Mesenteric fat pad (tissue), 1 donor: ENCODE data around the gene MRPS31. TPM values are rescaled to one million over a fixed set of nuclear protein-coding genes. Genes with fewer than 3 reads are reported as not detected.
"Not testable (repeated sequence)": the region's sequence is repeated elsewhere in the genome, so short reads cannot be mapped to it uniquely, and the experiment has no call there.

ENCODE experiments used
- DNase-seq: peaks from one replicate; pipeline ENCODE4 v3.0.0-alpha.2; 2020; ENCODE audit warnings: low spot score
- total RNA-seq: library from RNA; stranded (reverse); fragmentation: NEBNext Ultra II Directional; extraction: Animal tissue kit (Norgen Biotek cat#: 25700); gene quantifications from one replicate; pipeline ENCODE4 v1.2.1, GENCODE V29; 2021
- donor health status: DM: yes; HTN: yes; CAD: no.

The MRPS31 gene
- total RNA-seq, 1 donor from 2014 or later: 16.3 TPM

- DNase-seq: no peak
These were observed 6.2 kb downstream of the MRPS31 start for GRCh38 chr13:40764587-40765403.

DNA sequence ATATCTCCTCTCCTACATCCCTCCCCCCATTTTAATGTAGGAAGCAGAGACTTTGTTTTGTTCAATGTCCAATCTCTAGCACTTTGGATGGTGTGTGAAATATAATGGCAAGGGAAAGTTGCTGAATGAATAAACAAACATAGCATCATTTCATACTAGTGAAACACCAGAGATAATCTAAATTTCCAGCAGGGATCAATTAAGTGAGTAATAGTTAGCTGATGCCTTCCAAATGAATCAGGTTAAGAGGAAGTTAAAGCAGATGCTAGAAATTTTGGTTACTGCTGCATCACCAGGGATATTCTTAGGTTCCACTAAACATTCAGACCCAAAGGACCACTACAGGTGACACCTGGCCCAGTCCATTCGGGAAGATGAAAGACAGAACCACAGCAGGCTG lies 8.1 kb downstream of the MRPS31 start:
- DNase-seq: no peak

- DNase-seq: no peak
These were observed 12.2 kb downstream of the MRPS31 start for GRCh38 chr13:40758811-40759210.

- no peak for DNase-seq
These were observed 14.9 kb downstream of the MRPS31 start for GRCh38 chr13:40756042-40756441.

GRCh38 chr13:40755082-40755700 lies 15.8 kb downstream of the MRPS31 start:
- no peak for DNase-seq

- no peak for DNase-seq
These were observed 21.7 kb downstream of the MRPS31 start for GRCh38 chr13:40749327-40749726.

- not testable (repeated sequence) for DNase-seq
These were observed 35.8 kb downstream of the MRPS31 start for GRCh38 chr13:40735232-40735548.

GRCh38 chr13:40734536-40735231 lies 36.3 kb downstream of the MRPS31 start:
- not testable (repeated sequence) for DNase-seq

DNA sequence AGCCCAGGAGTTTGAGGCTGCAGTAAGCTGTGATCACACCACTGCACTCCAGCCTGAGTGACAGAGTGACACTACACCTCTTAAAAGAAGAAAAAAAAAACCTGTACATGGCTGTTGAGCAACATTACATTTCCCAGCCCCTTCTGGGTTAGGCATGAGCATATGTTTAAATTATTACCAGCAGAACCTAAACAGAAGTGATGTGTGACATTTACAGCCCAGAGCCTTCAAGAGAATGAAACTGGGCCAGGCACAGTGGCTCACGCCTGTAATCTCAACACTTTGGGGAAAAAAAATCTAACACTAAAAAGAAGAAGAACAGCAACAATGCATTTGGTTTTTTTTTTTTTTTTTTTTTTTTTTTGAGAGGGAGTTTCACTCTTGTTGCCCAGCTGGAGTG lies 38.3 kb downstream of the MRPS31 start:
- no peak for DNase-seq

- DNase-seq: no peak
These were observed 42.4 kb downstream of the MRPS31 start for GRCh38 chr13:40728595-40728994.

DNA sequence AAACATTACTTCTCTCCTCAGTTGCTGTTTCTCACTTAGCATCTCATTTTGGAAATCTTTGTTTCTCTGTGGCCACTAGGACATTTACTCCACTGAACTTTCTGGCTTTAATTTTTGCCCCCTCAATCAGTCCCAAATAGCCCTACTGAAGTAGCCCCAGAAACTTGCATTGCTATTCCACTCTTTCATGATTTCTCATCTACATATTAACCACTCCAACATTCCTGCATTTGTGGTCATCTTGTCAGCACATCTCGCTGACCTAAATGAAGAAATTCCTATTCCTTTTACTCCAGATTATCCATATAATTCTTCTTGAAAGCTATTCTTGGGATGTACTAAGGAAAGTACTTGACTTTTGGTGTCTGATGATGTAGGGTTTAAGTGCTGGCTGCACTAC lies 56.6 kb downstream of the MRPS31 start:
- DNase-seq: not testable (repeated sequence)

GRCh38 chr13:40706439-40706838 lies 64.6 kb downstream of the MRPS31 start:
- no peak for DNase-seq

GRCh38 chr13:40697711-40698110 lies 73.3 kb downstream of the MRPS31 start:
- no peak for DNase-seq

DNA sequence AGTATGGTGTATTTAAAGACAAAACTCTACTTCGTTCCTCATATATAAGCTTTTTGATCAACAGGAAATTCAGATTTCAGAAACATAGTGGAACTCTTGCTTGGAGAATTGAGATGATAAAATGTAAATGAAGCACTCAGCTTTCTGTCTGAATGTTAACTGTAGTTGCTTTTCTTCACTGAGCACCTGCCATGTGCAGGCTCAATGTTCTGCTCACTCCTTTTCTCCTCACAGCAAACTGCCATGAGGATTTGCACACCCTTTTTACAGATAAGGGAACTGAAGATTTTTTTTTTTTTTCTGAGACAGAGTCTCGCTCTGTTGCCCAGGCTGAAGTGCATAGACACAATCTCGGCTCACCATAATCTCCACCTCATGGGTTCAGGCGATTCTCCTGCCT lies 76.6 kb downstream of the MRPS31 start:
- no peak for DNase-seq

DNA sequence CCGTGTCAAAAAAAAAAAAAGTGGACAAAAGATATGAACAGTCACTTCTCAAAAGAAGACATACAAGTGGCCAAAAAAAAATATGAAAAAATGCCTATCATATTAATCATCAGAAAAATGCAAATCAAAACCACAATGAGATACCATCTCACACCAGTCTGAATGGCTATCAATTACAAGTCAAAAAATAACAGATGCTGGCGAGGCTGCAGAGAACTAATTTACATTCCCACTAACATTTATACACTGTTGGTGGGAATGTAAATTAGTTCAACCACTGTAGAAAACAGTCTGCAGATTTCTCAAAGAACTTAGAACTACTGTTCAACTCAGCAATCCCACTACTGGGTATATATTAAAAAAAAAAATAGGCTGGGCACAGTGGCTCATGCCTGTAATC lies 78.0 kb downstream of the MRPS31 start:
- DNase-seq: no peak

DNA sequence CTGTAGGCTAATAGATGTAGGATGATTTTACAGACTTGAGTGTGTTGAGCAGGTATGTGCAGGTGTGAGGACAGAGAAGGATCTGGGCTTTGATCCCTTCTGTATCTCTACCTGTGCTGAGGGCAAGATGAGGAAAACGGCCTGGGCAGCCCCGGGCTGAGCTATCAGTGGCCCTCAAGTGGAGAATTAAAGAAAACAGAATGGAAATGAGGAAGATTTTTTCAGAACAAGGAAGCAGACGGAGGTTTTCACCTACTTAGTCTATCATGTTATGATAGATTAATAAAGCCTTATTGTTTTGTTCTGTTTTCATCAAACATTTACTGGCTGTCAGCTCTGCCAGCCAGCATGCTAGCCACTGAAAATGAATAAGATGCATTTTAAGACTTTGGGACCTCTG lies 82.2 kb downstream of the MRPS31 start:
- no peak for DNase-seq

GRCh38 chr13:40682449-40683240 lies 88.3 kb downstream of the MRPS31 start:
- DNase-seq: no peak

GRCh38 chr13:40681341-40682146 lies 89.4 kb downstream of the MRPS31 start:
- DNase-seq: no peak

DNA sequence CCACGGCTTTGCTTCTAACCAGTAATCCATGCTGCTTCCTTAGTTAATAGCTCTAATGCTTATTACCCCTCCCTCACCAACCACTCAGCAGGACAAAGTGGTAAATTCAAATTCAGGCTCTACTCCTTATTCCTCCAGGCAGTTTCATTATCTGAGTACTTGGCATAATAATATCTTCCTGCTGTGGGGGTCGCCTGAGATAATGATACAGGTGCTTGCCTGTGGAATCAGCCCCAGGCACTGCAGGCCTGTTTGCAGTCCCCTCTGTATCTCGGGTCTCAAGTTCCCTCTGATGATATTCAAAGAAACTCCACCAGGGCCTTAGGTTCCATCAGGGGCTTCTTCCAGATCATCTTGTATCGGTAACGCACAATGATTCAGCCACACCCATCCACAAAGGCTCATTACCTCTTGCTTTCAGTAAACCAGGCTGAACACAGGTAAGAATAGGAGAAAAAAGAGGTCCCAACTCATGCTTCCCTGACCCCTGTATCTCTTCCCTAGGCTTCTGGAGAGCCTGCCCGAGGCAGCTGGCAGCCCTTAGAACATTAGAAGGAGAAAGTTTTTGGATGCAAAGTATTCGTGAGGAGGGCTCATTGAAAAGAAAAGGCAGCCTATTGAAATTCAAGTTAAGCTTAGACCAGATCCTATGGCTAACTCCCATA lies 90.2 kb downstream of the MRPS31 start:
- no peak for DNase-seq

GRCh38 chr13:40679480-40679985 lies 91.5 kb downstream of the MRPS31 start:
- no peak for DNase-seq
